OCI-LY3 (cell line): ENCODE measurements around the gene ZNF654.

ENCODE experiments used
- EZH2phosphoT487 ChIP-seq: fragments of 200-600 bp; shearing (Covaris generic); IDR thresholded peaks from 2 replicates; pipeline ENCODE4 v1.6.1; 2018; ENCODE audit warnings: antibody characterized with exemption, mixed run types, low read depth
- TF ChIP-seq, protein P1 (sequence below): fragments of 200-600, 300-600 bp; sonication (generic); IDR thresholded peaks from 2 replicates; pipeline ENCODE4 v1.5.1; 2014; ENCODE audit warnings: antibody characterized with exemption, low read length, low read depth

DNA sequence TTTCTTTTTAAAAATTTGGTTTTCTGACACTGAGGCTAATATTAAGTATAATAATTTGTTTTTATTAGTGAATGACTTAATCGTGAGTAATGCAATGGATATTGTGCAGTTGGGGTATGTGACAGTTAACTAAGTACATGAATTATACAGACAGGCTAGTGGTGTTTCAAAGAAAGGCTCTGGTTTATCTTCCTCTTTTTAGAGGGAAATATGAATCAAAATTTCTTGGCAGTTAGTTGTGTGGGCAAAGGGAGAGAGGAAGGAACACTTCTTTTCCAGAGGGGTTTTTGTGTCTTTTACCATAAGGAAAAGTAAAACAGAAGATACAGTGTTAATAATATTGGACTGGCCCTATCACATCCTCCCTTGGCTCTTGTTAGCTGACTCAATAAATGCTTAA is 2.7 kb downstream of the ZNF654 start:
- TF ChIP-seq, protein P1, sequence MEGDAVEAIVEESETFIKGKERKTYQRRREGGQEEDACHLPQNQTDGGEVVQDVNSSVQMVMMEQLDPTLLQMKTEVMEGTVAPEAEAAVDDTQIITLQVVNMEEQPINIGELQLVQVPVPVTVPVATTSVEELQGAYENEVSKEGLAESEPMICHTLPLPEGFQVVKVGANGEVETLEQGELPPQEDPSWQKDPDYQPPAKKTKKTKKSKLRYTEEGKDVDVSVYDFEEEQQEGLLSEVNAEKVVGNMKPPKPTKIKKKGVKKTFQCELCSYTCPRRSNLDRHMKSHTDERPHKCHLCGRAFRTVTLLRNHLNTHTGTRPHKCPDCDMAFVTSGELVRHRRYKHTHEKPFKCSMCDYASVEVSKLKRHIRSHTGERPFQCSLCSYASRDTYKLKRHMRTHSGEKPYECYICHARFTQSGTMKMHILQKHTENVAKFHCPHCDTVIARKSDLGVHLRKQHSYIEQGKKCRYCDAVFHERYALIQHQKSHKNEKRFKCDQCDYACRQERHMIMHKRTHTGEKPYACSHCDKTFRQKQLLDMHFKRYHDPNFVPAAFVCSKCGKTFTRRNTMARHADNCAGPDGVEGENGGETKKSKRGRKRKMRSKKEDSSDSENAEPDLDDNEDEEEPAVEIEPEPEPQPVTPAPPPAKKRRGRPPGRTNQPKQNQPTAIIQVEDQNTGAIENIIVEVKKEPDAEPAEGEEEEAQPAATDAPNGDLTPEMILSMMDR = no peak
- TF ChIP-seq EZH2phosphoT487 = no peak
